Neuronal stem cell (in vitro differentiated cells): ENCODE results near the gene BTBD2.

Experiments
- DNase-seq: peaks from one replicate; pipeline ENCODE4 v3.0.0-alpha.2; 2013; ENCODE audit warnings: low spot score
- H2AFZ ChIP-seq: one replicate; pipeline ENCODE4 v1.6.1; 2013; ENCODE audit warnings: mild to moderate bottlenecking, low read length, inconsistent platforms
- H2AK5ac ChIP-seq: 2 replicates; pipeline ENCODE4 v1.6.1; 2013; ENCODE audit warnings: low read depth, mild to moderate bottlenecking, inconsistent platforms, low read length, moderate library complexity, mixed read lengths
- H2BK120ac ChIP-seq: 2 replicates; pipeline ENCODE4 v1.6.1; 2013; ENCODE audit warnings: low read depth, mild to moderate bottlenecking, inconsistent platforms, low read length, moderate library complexity, mixed read lengths
- H2BK12ac ChIP-seq: one replicate; pipeline ENCODE4 v1.6.1; 2013; ENCODE audit warnings: low read length, inconsistent platforms
- H2BK15ac ChIP-seq: 2 replicates; pipeline ENCODE4 v1.6.1; 2013; ENCODE audit warnings: mild to moderate bottlenecking, low read length, inconsistent platforms, mixed read lengths
- H2BK5ac ChIP-seq: one replicate; pipeline ENCODE4 v1.6.1; 2013; ENCODE audit warnings: inconsistent platforms, mild to moderate bottlenecking, low read length, moderate library complexity
- H3K14ac ChIP-seq: one replicate; pipeline ENCODE4 v1.6.1; 2013; ENCODE audit warnings: low read length, inconsistent platforms
- H3K18ac ChIP-seq: 2 replicates; pipeline ENCODE4 v1.6.1; 2013; ENCODE audit warnings: low read length, inconsistent platforms
- H3K23ac ChIP-seq: 2 replicates; pipeline ENCODE4 v1.6.1; 2013; ENCODE audit warnings: low read depth, mild to moderate bottlenecking, mixed read lengths, low read length, inconsistent platforms; ENCODE audit not compliant: poor library complexity
- H3K27ac ChIP-seq: replicated peaks from 3 replicates; pipeline ENCODE4 v1.5.1; 2013; ENCODE audit warnings: low read length, inconsistent platforms
- H3K27me3 ChIP-seq, 3 experiments: 2 replicates each; pipeline ENCODE4 v1.6.1; 2013; ENCODE audit warnings: low read length in 3 of 3, mild to moderate bottlenecking in 2 of 3, inconsistent platforms in 1 of 3, low read depth in 1 of 3, mixed read lengths in 1 of 3, moderate library complexity in 1 of 3; ENCODE audit not compliant: control insufficient read depth in 3 of 3, insufficient read depth in 3 of 3
- H3K36me3 ChIP-seq, 2 donors: replicated peaks in 1 of 2; 2 replicates each; pipeline ENCODE4 v1.6.1; 2013; ENCODE audit warnings: low read length in 2 of 2; ENCODE audit not compliant: control insufficient read depth in 2 of 2, insufficient read depth in 2 of 2
- H3K4ac ChIP-seq: 2 replicates; pipeline ENCODE4 v1.6.1; 2013; ENCODE audit warnings: inconsistent platforms, mild to moderate bottlenecking, low read length, moderate library complexity
- H3K4me1 ChIP-seq, 2 donors: 1 replicate in 1 of 2; 2 replicates in 1 of 2; pipeline ENCODE4 v1.6.1; 2013; ENCODE audit warnings: low read length in 2 of 2, low read depth in 1 of 2; ENCODE audit not compliant: control insufficient read depth in 2 of 2, insufficient read depth in 1 of 2
- H3K4me2 ChIP-seq: one replicate; pipeline ENCODE4 v1.6.1; 2013; ENCODE audit warnings: mild to moderate bottlenecking, low read length, inconsistent platforms; ENCODE audit not compliant: insufficient read depth, poor library complexity, severe bottlenecking
- H3K4me3 ChIP-seq, 2 donors: 2 replicates each; pipeline ENCODE4 v1.5.1; 2013; ENCODE audit warnings: low read length in 2 of 2, mild to moderate bottlenecking in 2 of 2, inconsistent platforms in 1 of 2, moderate library complexity in 1 of 2
- H3K79me1 ChIP-seq: one replicate; pipeline ENCODE4 v1.6.1; 2013; ENCODE audit warnings: low read depth, mild to moderate bottlenecking, inconsistent platforms, low read length, moderate library complexity
- H3K9ac ChIP-seq: one replicate; pipeline ENCODE4 v1.6.1; 2013; ENCODE audit warnings: mild to moderate bottlenecking, low read depth, low read length, inconsistent platforms; ENCODE audit not compliant: poor library complexity
- H3K9me3 ChIP-seq, 2 donors: replicated peaks in 1 of 2; 2 replicates each; pipeline versions ENCODE3 to v1.6.1; 2013; ENCODE audit warnings: low read length in 2 of 2, mild to moderate bottlenecking in 2 of 2, inconsistent platforms in 1 of 2, low read depth in 1 of 2, mixed read lengths in 1 of 2, moderate library complexity in 1 of 2; ENCODE audit not compliant: control insufficient read depth in 2 of 2, insufficient read depth in 1 of 2
- H4K8ac ChIP-seq: one replicate; pipeline ENCODE4 v1.6.1; 2013; ENCODE audit warnings: low read depth, mild to moderate bottlenecking, inconsistent platforms, low read length, moderate library complexity
- H4K91ac ChIP-seq: one replicate; pipeline ENCODE4 v1.6.1; 2013; ENCODE audit warnings: low read length, low read depth, mild to moderate bottlenecking, inconsistent platforms; ENCODE audit not compliant: poor library complexity
- WGBS, 2 donors: extraction: QIAGEN DNeasy Blood & Tissue Kit; methylation state at CpG; one replicate each; pipeline ENCODE4 v1.1.7; 2013; ENCODE audit warnings: missing lambda C conversion rate in 2 of 2, mixed read lengths in 1 of 2; ENCODE audit not compliant: insufficient read length in 2 of 2, insufficient replicate concordance in 1 of 2; ENCODE audit errors: extremely low coverage in 2 of 2; 5-methylcytosine and 5-hydroxymethylcytosine counted together

The BTBD2 gene

GRCh38 chr19:2059422-2060201 lies 44.1 kb upstream of the BTBD2 start:
- WGBS, 2 donors = no CpG with 5 or more reads among the region's 24 CpGs
- Histone ChIP-seq H3K27ac (peak overlapping the region; percentile 99), H2BK5ac (peak overlapping the region; percentile 95), H2AK5ac (peak overlapping the region; percentile 94), H3K79me1 (peaks cover 5% of the 10 kb centered on the region), H3K4me3 (peak overlapping the region in 1 of 2 donors; percentile 60), H4K91ac (peak overlapping the region; percentile 19), H2BK120ac (peak overlapping the region; percentile 92), H3K9ac (peak overlapping the region; percentile 80), H3K27me3 (no peaks in the 10 kb centered on the region), H3K23ac (peak overlapping the region; percentile 35), H3K14ac (peak overlapping the region; percentile 15), H2BK15ac (peak overlapping the region; percentile 69), H3K4me2 (peak overlapping the region; percentile 71), H3K4me1 (peaks cover 33 to 44% of the 10 kb centered on the region in 2 donors), H2BK12ac (peak overlapping the region; percentile 92), H3K4ac (no peak overlapping the region), H2AFZ (peak overlapping the region; percentile 67), H3K18ac (peak overlapping the region; percentile 96), H3K36me3 (no peaks in the 10 kb centered on the region), H3K9me3 (no peaks in the 10 kb centered on the region), H4K8ac (no peak overlapping the region)
- no peak for DNase-seq

DNA sequence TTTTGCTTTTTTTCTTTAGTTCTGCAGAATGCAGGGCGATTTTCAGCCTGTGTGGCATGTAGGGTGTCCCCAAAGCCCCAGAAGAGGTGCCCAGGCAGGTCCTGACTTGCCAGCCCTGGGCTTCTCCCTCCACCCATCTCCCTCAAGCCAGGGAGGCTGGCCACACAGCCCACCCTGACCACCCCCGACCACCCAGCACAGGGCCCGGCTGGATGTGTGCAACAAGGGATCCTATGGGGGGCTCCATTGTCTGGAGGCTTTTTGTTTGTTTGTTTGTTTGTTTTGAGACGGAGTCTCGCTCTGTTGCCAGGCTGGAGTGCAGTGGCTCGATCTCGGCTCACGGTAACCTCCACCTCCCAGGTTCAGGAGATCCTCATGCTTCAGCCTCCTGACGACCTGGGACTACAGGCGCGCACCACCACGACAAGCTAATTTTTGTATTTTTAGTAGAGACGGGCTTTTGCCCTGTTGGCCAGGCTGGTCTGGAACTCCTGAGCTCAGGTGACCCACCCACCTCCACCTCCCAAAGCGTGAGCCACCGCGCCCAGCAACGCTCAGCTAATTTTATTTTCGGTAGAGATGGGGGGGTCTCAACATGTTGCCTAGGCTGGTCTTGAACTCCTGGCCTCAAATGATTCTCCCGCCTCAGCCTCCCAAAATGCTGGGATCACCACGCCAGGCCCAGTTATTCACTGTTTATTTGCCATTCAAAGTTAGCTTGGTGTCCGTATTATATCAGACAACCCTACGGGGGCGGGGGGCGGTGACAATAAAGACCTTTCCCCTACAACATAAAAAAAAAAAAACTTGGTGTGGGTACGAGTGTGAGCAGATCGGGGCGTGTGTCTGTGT lies 43.3 kb upstream of the BTBD2 start:
- no peak overlapping the region for H3K4me2 ChIP-seq

DNA sequence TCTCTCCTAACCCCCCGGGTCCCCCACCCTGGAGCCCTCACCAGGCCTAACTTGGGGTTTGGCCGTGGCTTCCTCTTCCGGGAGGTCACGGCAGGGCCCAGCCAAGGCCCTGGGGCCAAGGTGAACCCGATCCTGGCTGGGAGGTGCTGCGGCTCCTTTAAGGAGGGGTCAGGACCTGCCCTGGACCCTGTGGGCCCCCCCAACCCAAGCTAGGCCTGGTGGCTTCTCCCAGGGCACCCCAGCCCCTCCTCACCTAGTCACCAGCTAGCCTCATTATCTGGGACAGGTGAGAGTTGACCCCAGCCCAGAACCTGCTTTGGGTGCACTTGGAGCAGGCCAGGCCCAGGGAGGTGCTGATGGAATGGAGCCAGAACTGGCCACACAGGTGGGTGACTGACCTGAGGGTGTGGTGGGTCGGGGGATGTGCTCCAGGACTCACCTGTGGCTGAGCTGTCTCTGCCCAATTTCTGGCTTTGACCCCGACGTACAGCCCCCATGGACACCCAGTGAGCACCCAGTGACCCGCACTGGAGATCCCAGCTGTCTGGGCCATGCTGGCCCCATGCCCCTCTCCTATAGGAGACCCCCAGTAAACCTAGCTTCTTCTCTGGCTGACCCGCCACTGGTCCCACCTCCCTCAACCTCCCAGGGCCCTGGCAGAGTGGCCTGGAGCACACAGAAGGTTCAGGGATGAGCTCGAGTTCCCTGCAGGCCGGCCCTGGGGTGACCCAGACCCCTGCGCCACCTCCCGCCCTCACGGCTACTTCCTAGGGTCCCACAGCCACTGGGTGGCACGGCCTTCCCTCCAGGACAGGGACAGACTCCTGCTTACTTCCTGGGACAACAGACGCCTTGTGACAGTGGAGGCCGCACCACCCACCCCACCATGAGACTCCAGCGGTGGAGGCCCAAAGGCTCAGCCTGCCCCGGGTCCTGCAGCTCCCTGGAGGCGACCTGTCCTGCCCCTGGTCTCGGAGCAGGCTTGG lies 42.3 kb upstream of the BTBD2 start:
- Histone ChIP-seq H2AFZ (peak overlapping the region; percentile 5), H3K9ac (no peak overlapping the region), H3K79me1 (peaks cover 5% of the 10 kb centered on the region), H3K27ac (peak overlapping the region; percentile 40), H3K18ac (peak overlapping the region; percentile 87), H3K27me3 (no peaks in the 10 kb centered on the region), H3K23ac (peak overlapping the region; percentile 73), H3K4me2 (no peak overlapping the region), H3K14ac (peak overlapping the region; percentile 6), H2BK15ac (peak overlapping the region; percentile 98), H2BK12ac (peak overlapping the region; percentile 98), H3K4me1 (peaks cover 33 to 40% of the 10 kb centered on the region in 2 donors), H4K8ac (no peak overlapping the region), H2BK120ac (peak overlapping the region; percentile 47), H3K9me3 (no peaks in the 10 kb centered on the region), H3K4me3 (no peak overlapping the region), H2AK5ac (peak overlapping the region; percentile 94), H2BK5ac (peak overlapping the region; percentile 95), H3K4ac (peak overlapping the region; percentile 23), H4K91ac (peak overlapping the region; percentile 79), H3K36me3 (no peaks in the 10 kb centered on the region)
- DNase-seq = no peak
- WGBS, 2 donors = no CpG with 5 or more reads among the region's 23 CpGs

More for the DNA sequence above, 43.3 kb upstream of the BTBD2 start:
- Histone ChIP-seq H3K27ac (peak overlapping the region; percentile 99), H3K4ac (no peak overlapping the region), H3K27me3 (no peaks in the 10 kb centered on the region), H3K4me1 (peaks cover 33 to 40% of the 10 kb centered on the region in 2 donors), H3K18ac (peak overlapping the region; percentile 96), H2BK12ac (peak overlapping the region; percentile 98), H3K9me3 (no peaks in the 10 kb centered on the region), H3K14ac (no peak overlapping the region), H2BK5ac (peak overlapping the region; percentile 95), H4K8ac (no peak overlapping the region), H3K9ac (no peak overlapping the region), H3K79me1 (peaks cover 5% of the 10 kb centered on the region), H2AFZ (peak overlapping the region; percentile 5), H4K91ac (no peak overlapping the region), H2BK120ac (peak overlapping the region; percentile 92), H3K4me3 (no peak overlapping the region), H2AK5ac (peak overlapping the region; percentile 94), H2BK15ac (peak overlapping the region; percentile 98), H3K23ac (peak overlapping the region; percentile 73), H3K36me3 (no peaks in the 10 kb centered on the region)
- no CpG with 5 or more reads among the region's 27 CpGs for WGBS, 2 donors
- DNase-seq = no peak
